D341Med (cell line): ENCODE data around the gene B4GALT4.
"Not testable (repeated sequence)": the region's sequence is repeated elsewhere in the genome, so short reads cannot be mapped to it uniquely, and the experiment has no call there.

Source experiments
- DNase-seq: peaks from one replicate; pipeline ENCODE4 v3.0.0; 2012; ENCODE audit warnings: low spot score

The B4GALT4 gene

GRCh38 chr3:119195911-119196310, 44.8 kb downstream of the B4GALT4 start:
- DNase-seq = no peak

GRCh38 chr3:119195151-119195476, 45.6 kb downstream of the B4GALT4 start:
- DNase-seq = no peak

DNA sequence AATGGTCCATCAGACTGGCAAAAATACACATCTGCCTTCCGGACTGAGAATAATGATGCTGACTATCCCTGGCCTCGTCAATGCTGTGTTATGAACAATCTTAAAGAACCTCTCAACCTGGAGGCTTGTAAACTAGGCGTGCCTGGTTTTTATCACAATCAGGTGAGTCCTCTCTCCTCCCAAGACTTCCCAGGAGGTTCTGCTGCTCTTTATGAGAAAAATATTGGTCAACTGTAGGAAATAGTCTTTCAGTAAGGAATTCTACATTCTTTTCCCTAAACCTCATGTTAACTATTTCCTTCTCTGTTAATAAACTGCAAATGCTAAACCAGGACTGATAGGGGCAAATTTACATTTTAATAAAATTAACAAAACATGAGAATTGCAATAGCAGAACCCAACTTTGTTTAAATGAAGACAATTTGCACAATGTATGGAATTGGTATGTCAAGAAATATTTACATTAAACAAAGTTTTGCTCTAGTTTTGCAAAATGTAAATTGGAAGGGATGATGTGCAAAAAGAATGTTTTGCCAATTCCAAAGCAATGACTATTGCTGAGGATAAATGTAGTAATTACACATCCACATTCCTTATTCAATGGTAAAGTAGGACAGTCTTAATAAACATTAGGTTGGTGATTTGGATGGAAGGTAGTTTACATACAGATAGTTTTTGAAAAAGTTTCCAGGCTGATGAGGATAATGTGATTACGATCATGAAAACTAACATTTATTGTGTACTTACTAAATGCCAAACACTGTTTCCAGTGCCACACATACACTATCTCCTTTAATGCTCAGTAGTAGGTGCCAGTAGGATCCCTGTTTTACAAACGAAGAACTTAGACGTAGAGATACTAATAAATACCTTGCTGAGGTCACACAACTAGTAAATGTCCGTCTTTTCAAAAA, 46.2 kb downstream of the B4GALT4 start:
- no peak for DNase-seq

- no peak for DNase-seq
Measured at GRCh38 chr3:119191800-119192199, 48.9 kb downstream of the B4GALT4 start.

GRCh38 chr3:119187266-119187665, 53.4 kb downstream of the B4GALT4 start:
- no peak for DNase-seq

DNA sequence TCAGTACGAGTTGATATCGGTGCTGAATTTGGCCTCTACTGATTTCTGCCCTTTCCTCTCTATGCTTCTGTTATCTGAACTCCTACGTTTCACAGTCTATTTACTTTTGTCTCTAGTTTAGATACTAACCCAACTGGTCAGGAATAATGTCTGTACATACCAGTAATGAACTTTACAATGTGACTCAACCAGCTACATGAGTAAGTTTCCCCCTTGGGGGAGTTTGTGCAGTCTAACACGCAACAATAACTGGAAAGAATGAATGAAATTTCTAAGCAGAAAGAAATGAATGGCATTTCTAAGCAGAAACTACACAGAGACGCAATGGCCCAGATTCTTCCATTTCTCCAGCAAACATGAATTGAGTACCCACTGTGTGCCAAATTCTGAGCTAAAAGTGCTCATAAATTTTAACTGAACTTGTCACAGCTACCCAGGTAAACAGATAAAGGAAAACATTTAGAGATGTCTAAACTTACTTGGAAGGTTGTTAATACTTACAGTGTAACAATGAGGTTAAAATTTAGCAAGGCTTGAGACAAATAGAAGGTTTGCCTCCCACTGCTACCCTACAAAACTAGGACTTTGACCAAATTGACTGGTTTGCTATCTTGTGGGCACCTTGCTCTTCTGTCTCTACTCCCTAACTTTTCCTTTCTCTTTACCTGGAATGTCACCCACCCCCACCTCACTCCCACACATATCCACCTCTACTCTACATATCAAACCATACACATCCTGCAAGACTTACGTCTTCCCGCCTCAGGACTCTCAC, 55.7 kb downstream of the B4GALT4 start:
- DNase-seq = no peak

GRCh38 chr3:119184111-119184510, 56.6 kb downstream of the B4GALT4 start:
- DNase-seq = no peak

GRCh38 chr3:119181765-119182164, 58.9 kb downstream of the B4GALT4 start:
- no peak for DNase-seq

DNA sequence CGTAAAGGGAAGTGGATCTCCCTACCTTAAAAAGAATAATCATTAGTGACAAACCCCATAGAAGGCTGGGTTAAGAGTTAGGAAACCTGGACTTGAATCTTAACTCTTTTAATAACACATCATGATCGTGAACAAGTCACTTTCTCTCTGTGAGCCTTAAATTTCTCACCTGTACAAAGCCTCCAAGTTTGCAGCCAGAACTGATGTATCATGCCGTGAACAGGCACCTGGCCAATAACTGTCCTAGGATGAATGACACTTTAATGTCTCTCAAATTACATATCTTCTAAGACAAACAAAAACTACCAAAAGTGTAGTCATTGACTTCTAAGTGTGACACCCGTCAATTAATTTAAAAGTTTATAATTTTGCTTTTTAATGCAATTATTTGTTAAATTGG, 63.4 kb downstream of the B4GALT4 start:
- DNase-seq = no peak

DNA sequence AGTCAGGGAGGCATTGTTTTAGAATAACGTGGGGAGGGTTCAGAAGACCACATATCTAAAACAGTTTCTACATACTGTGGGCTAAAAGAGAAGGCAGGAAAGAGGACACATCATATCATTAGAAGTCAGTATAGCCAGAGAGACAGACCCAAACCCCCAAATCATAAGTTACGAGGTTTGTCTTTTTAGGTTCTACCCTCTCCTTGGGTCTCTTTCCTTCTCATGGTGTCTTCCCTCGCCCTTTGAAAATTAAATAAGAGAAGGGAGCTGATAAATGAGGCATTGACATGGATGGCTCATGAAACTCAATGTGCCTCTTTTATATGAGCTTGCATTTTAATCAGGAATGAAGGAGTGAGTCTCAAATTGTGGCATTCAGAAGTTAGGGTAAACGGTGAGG, 63.9 kb downstream of the B4GALT4 start:
- no peak for DNase-seq

DNA sequence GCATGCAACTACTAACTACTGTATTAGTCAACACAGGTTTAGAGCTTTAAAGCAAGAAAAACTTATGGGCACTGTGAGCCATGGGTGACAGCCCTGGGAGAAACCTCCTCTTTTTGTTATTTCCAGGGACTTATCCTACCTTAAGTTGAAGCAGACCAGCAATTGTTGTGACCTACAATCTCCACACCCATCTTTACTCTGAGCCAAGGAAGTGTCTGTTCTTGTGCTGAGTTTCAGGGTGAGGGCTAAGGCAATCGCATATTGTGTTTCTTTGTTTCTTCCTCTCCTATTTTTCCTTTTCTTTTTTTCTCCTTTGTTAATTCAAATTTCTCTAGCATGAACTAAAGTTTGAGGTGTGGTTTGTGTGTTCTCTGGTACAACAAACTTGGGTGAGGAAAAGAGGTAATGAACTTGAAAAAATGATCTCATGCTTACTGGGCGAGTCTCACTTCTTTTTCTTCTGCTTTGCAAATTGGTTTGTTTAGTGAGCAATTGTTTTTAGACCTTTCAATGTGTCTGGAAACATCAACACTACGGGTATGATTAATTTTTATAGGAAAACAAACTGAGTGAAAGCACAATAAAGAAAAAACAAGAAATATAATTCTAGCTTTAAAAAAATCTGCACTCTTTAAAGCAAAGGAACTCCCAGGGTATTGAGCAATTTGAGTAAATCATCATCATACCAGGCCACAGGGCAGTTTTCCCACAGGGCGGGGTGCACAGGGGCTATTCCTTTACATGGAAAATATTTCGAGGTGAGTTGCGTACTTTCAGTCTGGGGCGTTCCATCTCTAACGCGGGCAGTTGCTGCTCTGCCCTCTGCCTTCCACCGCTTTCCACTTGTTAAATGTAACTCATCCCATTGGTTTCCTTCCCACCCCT, 64.6 kb downstream of the B4GALT4 start:
- DNase-seq = no peak

DNA sequence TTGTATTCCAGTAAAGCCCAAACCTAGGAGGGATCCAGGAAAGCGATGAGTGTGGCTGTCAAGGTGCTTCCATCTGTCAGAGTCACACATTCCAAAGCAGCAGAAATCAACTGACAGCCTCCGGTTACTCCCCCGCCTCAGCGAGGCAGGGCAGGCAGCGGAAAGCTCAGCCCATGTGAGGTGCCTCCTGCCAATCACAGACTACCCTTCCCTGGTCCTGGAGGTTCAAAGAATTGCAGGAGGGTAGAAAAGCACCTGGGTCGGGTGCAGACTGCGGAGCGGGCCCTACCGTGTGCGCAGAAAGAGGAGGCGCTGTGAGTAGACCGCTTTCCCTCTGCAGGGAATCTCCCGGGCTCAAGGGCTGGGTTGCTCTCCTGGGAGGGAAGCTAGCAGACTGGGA, 67.4 kb downstream of the B4GALT4 start, which contains the start of gene UPK1B:
Gene UPK1B (plus strand): TSS at position 274 of the 400 bp plus-strand sequence. CDS start 13,144 bp downstream, outside the sequence.
- no peak for DNase-seq

- DNase-seq = no peak
Measured at GRCh38 chr3:119170821-119171220, 69.9 kb downstream of the B4GALT4 start.

- DNase-seq = not testable (repeated sequence)
Measured at GRCh38 chr3:119164745-119165144, 75.9 kb downstream of the B4GALT4 start.
